DMS114 treated with DMSO at 0.1 percent for 48 hours (cell line): ENCODE measurements around the gene IL27RA.
A peak's percentile ranks its signal among the peaks of the same experiment; 100 is the strongest.

ENCODE experiments used
- DNase-seq: peaks from one replicate; lab custom pipeline; 2025; ENCODE audit not compliant: unreplicated experiment; lab: John Stamatoyannopoulos, UW

IL27RA gene

GRCh38 chr19:14082675-14082960 is 51.1 kb downstream of the IL27RA start:
- no peak for DNase-seq

GRCh38 chr19:14085309-14085995 is 53.9 kb downstream of the IL27RA start, which contains the start of gene C19orf67:
C19orf67 (minus strand) TSS chr19:14085783; CDS start chr19:14085627, 156 bp downstream.
- no peak for DNase-seq

- no peak for DNase-seq
These were observed 54.5 kb downstream of the IL27RA start for GRCh38 chr19:14086098-14086497.

- no peak for DNase-seq
These were observed 57.3 kb downstream of the IL27RA start for GRCh38 chr19:14088634-14089411.

DNA sequence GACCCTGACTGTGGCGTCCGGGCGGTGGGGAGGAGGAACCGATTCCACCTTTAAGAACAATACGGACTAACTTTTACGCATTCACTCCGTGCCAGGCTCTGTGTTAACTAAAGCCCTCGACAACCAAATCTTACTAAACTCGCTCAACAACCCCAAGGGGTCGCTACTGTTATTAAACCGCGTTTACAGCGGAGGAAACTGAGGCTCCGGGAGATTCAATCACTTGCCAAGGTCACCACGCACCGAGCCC is 57.8 kb downstream of the IL27RA start:
- no peak for DNase-seq

DNA sequence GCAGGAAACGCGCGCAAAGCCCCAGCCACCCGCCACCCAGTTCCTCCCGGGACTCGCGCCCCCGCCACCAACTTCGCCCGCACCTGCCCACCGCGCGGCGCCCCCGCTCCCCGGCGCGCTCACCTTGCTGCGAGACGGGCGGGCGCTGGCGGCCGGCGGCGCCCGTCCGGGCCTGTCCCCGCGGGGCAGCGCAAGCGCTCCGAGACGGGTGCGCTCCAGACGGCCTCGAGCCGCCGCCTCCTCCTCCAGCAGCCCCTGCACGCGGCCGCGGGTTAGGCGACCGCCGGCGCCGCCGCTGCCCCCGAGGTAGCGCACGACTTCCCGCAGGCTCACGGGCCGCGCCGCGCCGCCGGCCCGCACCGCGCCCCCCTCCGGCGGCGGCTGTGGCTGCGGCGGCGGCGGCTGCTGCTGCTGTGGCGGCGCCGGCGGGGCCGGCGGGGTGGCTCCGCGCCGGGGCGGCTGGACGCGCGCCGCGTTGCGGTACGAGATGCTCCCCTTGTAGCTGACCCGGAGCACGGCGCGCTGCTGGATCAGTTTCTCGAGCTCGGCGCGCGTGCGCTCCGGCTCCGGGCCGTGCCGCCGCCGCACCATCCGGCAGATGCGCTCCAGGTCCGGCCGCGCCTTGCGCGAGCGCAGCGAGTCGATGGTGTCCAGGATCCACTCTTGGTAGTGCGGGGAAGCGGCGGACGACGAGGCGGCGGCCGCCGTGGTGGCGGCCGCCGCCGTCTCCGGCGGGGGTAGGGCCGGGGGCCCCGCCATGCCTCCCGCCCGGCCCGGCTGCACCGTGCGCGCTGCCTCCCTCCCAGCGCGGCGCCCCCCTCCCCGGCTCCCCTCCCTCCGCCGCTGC is 58.3 kb downstream of the IL27RA start:
- DNase-seq = no peak

GRCh38 chr19:14090509-14091080 is 59.0 kb downstream of the IL27RA start, which contains the start of gene SAMD1:
SAMD1 (minus strand) TSS chr19:14090751.
- peak; percentile 47 for DNase-seq

GRCh38 chr19:14091081-14091812 is 59.7 kb downstream of the IL27RA start:
- peak; percentile 42 for DNase-seq

GRCh38 chr19:14091813-14092462 is 60.4 kb downstream of the IL27RA start:
- no peak for DNase-seq

DNA sequence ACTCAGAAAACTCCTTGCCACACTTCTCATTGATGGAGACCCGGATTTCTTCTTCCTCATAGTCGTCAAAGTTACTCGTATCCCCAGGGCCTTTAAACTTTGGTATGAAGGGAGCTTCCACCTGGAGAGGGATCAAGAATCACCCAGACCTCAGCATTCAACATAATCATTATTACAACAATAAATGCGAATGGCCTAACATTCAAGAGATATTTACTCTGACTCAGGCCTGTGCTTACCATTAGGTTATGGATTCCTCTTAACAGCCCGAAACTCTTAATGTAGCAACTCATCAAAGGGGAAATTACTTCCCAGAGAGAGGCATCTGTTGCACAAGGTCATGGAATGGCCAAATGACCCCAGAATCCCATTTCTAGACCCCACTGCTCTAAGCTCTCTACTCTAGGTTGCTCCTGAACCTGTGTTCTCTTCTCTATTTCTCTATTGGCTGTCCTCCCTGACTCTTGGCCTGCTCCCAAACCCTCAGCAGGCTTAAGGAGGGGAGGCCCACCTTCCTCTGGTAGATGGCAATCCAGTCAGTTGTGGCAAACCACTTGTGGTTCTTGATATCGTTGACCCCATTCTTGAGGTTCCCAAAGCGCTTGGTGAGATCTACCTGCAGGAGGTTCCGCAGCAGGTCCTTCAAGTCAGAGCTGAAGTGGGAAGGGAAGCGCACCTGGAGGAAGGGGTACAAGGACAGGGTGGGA is 61.7 kb downstream of the IL27RA start:
- no peak for DNase-seq

DNA sequence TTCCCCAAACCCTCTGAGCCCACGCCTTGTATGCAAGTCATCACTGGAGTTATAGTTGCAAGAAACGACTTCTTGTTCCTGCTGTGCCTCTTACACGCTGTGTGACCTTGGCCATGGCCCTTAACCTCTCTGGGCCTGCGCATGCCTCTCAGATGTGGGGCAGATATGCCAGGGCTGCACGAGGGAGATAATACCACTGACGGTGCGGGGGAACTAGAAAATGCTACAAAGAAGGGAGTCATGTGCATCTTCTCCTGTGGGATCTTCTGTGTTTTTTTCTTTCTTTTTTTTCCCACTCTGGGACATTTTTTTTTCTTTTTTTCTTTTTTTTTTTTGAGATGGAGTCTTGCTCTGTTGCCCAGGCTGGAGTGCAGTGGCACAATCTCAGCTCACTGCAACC is 63.3 kb downstream of the IL27RA start:
- no peak for DNase-seq

- DNase-seq = no peak
These were observed 64.9 kb downstream of the IL27RA start for GRCh38 chr19:14096272-14096992.

GRCh38 chr19:14097532-14098151 is 66.1 kb downstream of the IL27RA start:
- DNase-seq = no peak

DNA sequence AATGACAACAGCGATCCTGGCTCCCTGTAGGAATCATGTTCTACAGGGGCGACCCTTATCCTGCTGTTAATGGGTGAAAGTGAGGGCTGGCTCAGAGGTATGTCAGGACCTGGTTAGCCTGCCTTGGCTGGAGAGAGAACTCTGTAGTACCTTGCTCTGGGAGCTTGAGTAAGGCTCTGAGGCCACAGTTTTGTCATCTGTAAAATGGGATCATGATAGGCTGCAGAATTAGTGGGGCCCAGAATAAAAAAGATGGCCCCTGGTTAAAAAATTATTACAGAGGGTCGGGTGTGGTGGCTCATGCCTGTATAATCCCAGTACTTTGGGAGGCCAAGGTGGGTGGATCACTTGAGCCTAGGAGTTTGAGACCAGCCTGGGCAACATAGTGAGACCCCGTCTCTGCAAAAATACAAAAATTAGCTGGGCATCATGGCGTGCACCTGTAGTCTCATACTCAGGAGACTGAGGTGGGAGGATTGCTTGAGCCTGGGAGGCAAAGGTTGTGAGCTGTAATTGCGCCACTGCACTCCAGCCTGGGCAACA is 69.5 kb downstream of the IL27RA start:
- no peak for DNase-seq

DNA sequence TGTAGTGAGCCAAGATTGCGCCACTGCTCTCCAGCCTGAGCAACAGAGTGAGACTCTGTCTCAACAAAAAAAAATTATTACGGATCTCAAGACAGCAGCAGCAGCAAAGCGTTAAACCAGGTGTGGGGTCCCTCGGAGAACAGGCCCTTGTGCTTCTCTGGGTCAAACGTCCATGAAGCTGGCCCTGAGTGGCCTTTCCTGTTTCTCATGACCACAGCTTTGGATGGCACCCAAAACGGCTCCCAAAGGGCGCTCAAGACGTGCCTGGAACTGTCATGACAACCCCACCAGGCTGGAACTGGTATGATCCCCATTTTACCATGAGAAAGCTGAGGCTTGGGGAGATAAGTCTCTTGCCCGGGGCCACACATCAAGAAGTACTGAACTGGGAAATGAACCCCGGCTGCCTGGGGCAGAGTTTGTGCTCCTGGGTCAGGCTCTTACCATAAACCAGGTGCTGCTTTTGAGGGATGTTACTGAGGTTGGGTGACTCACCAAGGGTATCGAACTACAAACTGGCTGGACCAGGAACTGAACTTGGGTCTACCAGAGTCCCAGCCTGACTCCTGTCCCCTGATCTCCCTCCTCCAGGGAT is 70.6 kb downstream of the IL27RA start:
- no peak for DNase-seq

- DNase-seq = no peak
These were observed 71.2 kb downstream of the IL27RA start for GRCh38 chr19:14102756-14103155.
